ENCODE measurements around the gene PCDHB4. TPM values are rescaled to one million over a fixed set of nuclear protein-coding genes. Genes with fewer than 3 reads are reported as not detected.
"Not testable (repeated sequence)": the region's sequence is repeated elsewhere in the genome, so short reads cannot be mapped to it uniquely, and the experiment has no call there.

Gene PCDHB4
- total RNA-seq, 1 experiment from 2014 or later: 0.09 TPM

DNA sequence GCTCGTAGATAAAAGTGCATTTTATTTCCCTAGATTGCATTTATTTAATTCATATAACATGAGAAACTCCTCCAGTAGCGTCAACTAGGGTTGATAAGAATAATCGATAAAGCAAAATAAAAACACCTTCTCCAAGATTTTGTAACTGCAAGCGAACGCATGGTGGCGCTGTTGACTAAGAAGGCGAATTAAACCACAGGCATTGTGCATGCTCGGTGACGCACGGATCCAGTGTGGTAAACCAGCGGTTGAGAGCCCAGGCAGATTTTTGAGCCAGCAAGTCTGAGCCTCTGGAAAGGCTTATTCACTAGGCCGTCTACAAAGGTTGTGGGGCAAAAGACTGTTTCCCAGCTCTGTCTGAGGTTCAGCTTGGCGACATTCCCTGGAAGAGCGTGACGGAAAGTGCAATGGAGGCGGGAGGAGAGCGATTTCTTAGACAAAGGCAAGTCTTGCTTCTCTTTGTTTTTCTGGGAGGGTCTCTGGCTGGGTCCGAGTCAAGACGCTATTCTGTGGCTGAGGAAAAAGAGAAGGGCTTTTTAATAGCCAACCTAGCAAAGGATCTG is 21.3 kb upstream of the PCDHB4 start, which contains the start of gene PCDHB3:
Gene PCDHB3, plus strand, starts transcription at position 231 of the 563 bp plus-strand sequence. Its CDS starts 177 bp downstream, at position 408.
- Histone ChIP-seq H3K27ac (no peak within 1 kb of the TSS), H3F3A (ENCODE audit: insufficient read depth, low read depth) (no peaks in the 10 kb centered on the region), H3K9me2 (ENCODE audit: insufficient read depth) (no peaks in the 10 kb centered on the region), H2AFZ (no peak within 1 kb of the TSS), H3K4me3 (no peak within 1 kb of the TSS), H3K36me3 (ENCODE audit: low read depth) (no peaks in the 10 kb centered on the region), H3K4me1 (replicated peaks; ENCODE audit: insufficient read depth) (no peaks in the 10 kb centered on the region), H3K79me2 (ENCODE audit: low read depth) (no peaks in the 10 kb centered on the region), H3K4me2 (no peak within 1 kb of the TSS), H3K27me3 (ENCODE audit: insufficient read depth, low read depth) (no peaks in the 10 kb centered on the region), H3K9me3 (ENCODE audit: insufficient read depth, low read depth) (peaks cover under 1% of the 10 kb centered on the region; the same call in 1 of the 2 replicates), H4K20me1 (ENCODE audit: insufficient read depth) (no peaks in the 10 kb centered on the region)
- DNase-seq: no peak
- ChIA-PET CTCF (interaction anchor here (0.6 kb wide), 1 partner anchor 375 kb away, joined by 3 read pairs; no protein-coding TSS in a partner anchor), POLR2A (ENCODE audit: unreplicated experiment) (no interaction called here)
- TF ChIP-seq EZH2 (IDR thresholded peaks at IDR 0.05; ENCODE audit: low read depth): no peak
- TF ChIP-seq, protein P1, sequence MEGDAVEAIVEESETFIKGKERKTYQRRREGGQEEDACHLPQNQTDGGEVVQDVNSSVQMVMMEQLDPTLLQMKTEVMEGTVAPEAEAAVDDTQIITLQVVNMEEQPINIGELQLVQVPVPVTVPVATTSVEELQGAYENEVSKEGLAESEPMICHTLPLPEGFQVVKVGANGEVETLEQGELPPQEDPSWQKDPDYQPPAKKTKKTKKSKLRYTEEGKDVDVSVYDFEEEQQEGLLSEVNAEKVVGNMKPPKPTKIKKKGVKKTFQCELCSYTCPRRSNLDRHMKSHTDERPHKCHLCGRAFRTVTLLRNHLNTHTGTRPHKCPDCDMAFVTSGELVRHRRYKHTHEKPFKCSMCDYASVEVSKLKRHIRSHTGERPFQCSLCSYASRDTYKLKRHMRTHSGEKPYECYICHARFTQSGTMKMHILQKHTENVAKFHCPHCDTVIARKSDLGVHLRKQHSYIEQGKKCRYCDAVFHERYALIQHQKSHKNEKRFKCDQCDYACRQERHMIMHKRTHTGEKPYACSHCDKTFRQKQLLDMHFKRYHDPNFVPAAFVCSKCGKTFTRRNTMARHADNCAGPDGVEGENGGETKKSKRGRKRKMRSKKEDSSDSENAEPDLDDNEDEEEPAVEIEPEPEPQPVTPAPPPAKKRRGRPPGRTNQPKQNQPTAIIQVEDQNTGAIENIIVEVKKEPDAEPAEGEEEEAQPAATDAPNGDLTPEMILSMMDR (conservative IDR thresholded peaks at IDR 0.05): no peak
- no TSS peak for BruUV-seq (replicated peaks)
- intact Hi-C loops (cut with micrococcal nuclease; ENCODE audit: unreplicated experiment): no loop called here

DNA sequence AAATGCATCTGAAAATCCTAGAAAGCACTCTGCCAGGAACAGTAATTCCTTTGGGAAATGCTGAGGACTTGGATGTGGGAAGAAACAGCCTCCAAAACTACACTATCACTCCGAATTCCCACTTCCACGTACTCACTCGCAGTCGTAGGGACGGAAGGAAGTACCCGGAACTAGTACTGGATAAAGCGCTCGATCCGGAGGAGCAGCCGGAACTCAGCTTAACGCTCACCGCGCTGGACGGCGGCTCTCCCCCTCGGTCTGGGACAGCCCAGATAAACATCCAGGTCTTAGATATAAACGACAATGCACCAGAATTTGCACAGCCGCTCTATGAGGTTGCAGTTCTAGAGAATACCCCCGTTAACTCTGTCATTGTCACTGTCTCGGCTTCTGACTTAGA is 20.6 kb upstream of the PCDHB4 start:
- peaks cover 3% of the 10 kb centered on the region; the same call in 1 of the 2 replicates for H3K9me3 ChIP-seq (ENCODE audit: insufficient read depth, low read depth)
- H3K79me2 ChIP-seq (ENCODE audit: low read depth): no peaks in the 10 kb centered on the region
- no peak overlapping the region for H3K27ac ChIP-seq
- no peak overlapping the region for H3K4me2 ChIP-seq
- no peaks in the 10 kb centered on the region for H3K27me3 ChIP-seq (ENCODE audit: insufficient read depth, low read depth)
- DNase-seq: no peak
- POLR2A ChIA-PET (ENCODE audit: unreplicated experiment): no interaction called here
- H3K9me2 ChIP-seq (ENCODE audit: insufficient read depth): no peaks in the 10 kb centered on the region
- no peak overlapping the region for H3K4me3 ChIP-seq
- no peak overlapping the region for H2AFZ ChIP-seq
- H3K4me1 ChIP-seq (replicated peaks; ENCODE audit: insufficient read depth): no peaks in the 10 kb centered on the region
- no peak for TF ChIP-seq EZH2 (IDR thresholded peaks at IDR 0.05; ENCODE audit: low read depth)
- TF ChIP-seq, protein P1 (conservative IDR thresholded peaks at IDR 0.05): no peak
- no peaks in the 10 kb centered on the region for H4K20me1 ChIP-seq (ENCODE audit: insufficient read depth)
- CTCF ChIA-PET: interaction anchor here (0.6 kb wide), 1 partner anchor 374 kb away, joined by 3 read pairs; no protein-coding TSS in a partner anchor
- BruUV-seq (replicated peaks): no TSS peak
- intact Hi-C loops (cut with micrococcal nuclease; ENCODE audit: unreplicated experiment): no loop called here
- no peaks in the 10 kb centered on the region for H3F3A ChIP-seq (ENCODE audit: insufficient read depth, low read depth)
- H3K36me3 ChIP-seq (ENCODE audit: low read depth): no peaks in the 10 kb centered on the region

- DNase-seq; H2AFZ ChIP-seq; H3F3A ChIP-seq (ENCODE audit: insufficient read depth, low read depth); CTCF ChIA-PET; H3K4me1 ChIP-seq (replicated peaks; ENCODE audit: insufficient read depth); POLR2A ChIA-PET (ENCODE audit: unreplicated experiment); H3K36me3 ChIP-seq (ENCODE audit: low read depth); H3K9me3 ChIP-seq (ENCODE audit: insufficient read depth, low read depth); BruUV-seq (replicated peaks); H3K27me3 ChIP-seq (ENCODE audit: insufficient read depth, low read depth); H3K4me3 ChIP-seq; intact Hi-C loops (cut with micrococcal nuclease; ENCODE audit: unreplicated experiment); H4K20me1 ChIP-seq (ENCODE audit: insufficient read depth); H3K79me2 ChIP-seq (ENCODE audit: low read depth); H3K27ac ChIP-seq; H3K4me2 ChIP-seq; H3K9me2 ChIP-seq (ENCODE audit: insufficient read depth): not testable (repeated sequence)
These were observed 19.5 kb upstream of the PCDHB4 start for GRCh38 chr5:141102070-141102469.

- H4K20me1 ChIP-seq (ENCODE audit: insufficient read depth); BruUV-seq (replicated peaks); H3K79me2 ChIP-seq (ENCODE audit: low read depth); CTCF ChIA-PET; H3K4me3 ChIP-seq; H3K27me3 ChIP-seq (ENCODE audit: insufficient read depth, low read depth); H3K4me1 ChIP-seq (replicated peaks; ENCODE audit: insufficient read depth); H3K9me3 ChIP-seq (ENCODE audit: insufficient read depth, low read depth); H2AFZ ChIP-seq; H3K27ac ChIP-seq; H3K36me3 ChIP-seq (ENCODE audit: low read depth); H3F3A ChIP-seq (ENCODE audit: insufficient read depth, low read depth); DNase-seq; H3K9me2 ChIP-seq (ENCODE audit: insufficient read depth); intact Hi-C loops (cut with micrococcal nuclease; ENCODE audit: unreplicated experiment); POLR2A ChIA-PET (ENCODE audit: unreplicated experiment); H3K4me2 ChIP-seq: not testable (repeated sequence)
These were observed 19.1 kb upstream of the PCDHB4 start for GRCh38 chr5:141102471-141102870.
